Activated T-cell treated with anti-CD3 and anti-CD28 coated beads for 48 hours (primary cell): ENCODE measurements around the gene UNK.
"Not testable (repeated sequence)": the region's sequence is repeated elsewhere in the genome, so short reads cannot be mapped to it uniquely, and the experiment has no call there.

Experiments
- DNase-seq: peaks from one replicate; pipeline ENCODE4 v3.0.0-alpha.2; 2020; ENCODE audit warnings: low read depth

The UNK gene

GRCh38 chr17:75773121-75773807, 11.3 kb upstream of the UNK start:
- DNase-seq: no peak

- no peak for DNase-seq
These were observed 10.7 kb upstream of the UNK start for GRCh38 chr17:75773808-75774470.

GRCh38 chr17:75774471-75774990, 10.1 kb upstream of the UNK start:
- DNase-seq: no peak

- no peak for DNase-seq
These were observed 9.5 kb upstream of the UNK start for GRCh38 chr17:75774991-75775668.

GRCh38 chr17:75776386-75777295, 8.0 kb upstream of the UNK start:
- no peak for DNase-seq

- DNase-seq: no peak
These were observed 7.2 kb upstream of the UNK start for GRCh38 chr17:75777296-75777922.

GRCh38 chr17:75778066-75778860, 6.3 kb upstream of the UNK start:
- not testable (repeated sequence) for DNase-seq

GRCh38 chr17:75778861-75779249, 5.8 kb upstream of the UNK start:
- DNase-seq: no peak

GRCh38 chr17:75779250-75779986, 5.2 kb upstream of the UNK start:
- DNase-seq: peak; percentile 90

GRCh38 chr17:75779987-75780889, 4.4 kb upstream of the UNK start:
- DNase-seq: no peak

GRCh38 chr17:75783069-75783783, 1.4 kb upstream of the UNK start:
- no peak for DNase-seq

- DNase-seq: no peak
These were observed 668 bp upstream of the UNK start for GRCh38 chr17:75783803-75784472.

GRCh38 chr17:75785016-75785890, 647 bp downstream of the UNK start:
- DNase-seq: peak; percentile 87

GRCh38 chr17:75791254-75791653, 6.6 kb downstream of the UNK start:
- DNase-seq: no peak

GRCh38 chr17:75793460-75793859, 8.9 kb downstream of the UNK start:
- no peak for DNase-seq

- DNase-seq: no peak
These were observed 11.4 kb downstream of the UNK start for GRCh38 chr17:75795820-75796607.
